NCI-H146 treated with DMSO at 0.1 percent for 48 hours (cell line): ENCODE measurements around the gene ZNF141.
A peak's percentile ranks its signal among the peaks of the same experiment; 100 is the strongest.
"Not testable (repeated sequence)": the region's sequence is repeated elsewhere in the genome, so short reads cannot be mapped to it uniquely, and the experiment has no call there.

Source experiments
- DNase-seq: peaks from one replicate; lab custom pipeline; 2025; ENCODE audit not compliant: unreplicated experiment; lab: John Stamatoyannopoulos, UW

The ZNF141 gene

DNA sequence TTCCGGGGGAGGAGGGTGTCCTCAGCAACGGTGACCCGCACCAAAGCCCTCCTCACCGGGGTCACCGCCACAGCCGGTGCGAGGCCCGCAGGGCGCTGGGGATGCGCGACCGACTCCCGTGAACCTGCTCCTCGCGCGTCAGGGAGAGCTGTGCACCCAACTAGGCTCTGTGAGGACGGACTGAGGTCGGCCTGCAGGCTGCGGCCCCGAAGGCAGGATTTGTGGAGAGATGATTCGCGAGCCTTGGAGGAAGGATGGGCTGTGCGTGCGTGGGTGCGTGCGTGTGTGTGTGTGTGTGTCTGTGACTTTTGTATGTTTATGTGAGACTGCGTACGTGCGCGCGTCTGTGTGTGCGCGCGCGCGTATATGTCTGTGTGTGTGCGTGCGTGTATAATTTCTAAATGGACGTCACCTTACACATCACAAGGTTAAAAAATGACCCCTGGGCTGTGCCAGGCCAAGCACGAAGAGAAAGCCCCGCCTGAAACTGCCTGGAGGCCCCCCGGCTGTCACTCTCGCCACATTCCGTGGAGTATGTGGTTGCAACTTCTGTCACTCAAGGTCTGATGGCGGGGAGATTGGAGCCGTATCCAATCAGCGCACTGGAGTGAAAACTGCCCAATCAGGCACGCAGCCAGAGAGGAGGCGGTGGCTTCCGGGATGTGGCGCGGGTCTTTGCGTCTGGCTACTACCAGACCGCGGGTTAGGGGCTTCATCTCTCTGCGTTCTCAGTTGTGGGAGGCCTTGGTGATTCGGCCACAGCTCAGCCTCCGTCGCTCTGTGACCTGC is at the start of gene ZNF141:
TSS of gene ZNF141 (plus strand) at position 672 of the 789 bp plus-strand sequence. CDS start 170 bp downstream, outside the sequence.
- peak; percentile 96 for DNase-seq

GRCh38 chr4:288891-289290 is 48.7 kb upstream of the ZNF141 start:
- no peak for DNase-seq

DNA sequence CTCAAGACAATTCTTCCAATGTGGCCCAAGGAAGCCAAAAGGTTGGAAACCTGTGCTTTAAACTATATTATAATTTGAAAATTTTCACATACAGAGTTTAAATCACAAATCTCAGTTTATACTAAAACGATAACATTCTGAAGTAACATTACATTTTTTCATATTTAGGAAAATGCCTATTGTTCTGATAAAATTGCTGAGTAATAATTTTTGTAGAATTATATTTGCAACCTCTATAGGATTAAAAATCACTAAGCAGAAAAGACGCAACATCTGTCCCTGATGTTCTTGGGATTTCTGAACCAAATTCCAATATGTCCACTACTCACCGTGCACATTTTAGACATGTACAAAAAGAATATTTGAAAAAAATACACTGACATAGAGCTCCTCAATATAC is 42.9 kb upstream of the ZNF141 start:
- DNase-seq, result no peak

GRCh38 chr4:302381-302780 is 35.2 kb upstream of the ZNF141 start:
- no peak for DNase-seq

- DNase-seq, result not testable (repeated sequence)
These were observed 33.1 kb upstream of the ZNF141 start for GRCh38 chr4:304516-304915.

DNA sequence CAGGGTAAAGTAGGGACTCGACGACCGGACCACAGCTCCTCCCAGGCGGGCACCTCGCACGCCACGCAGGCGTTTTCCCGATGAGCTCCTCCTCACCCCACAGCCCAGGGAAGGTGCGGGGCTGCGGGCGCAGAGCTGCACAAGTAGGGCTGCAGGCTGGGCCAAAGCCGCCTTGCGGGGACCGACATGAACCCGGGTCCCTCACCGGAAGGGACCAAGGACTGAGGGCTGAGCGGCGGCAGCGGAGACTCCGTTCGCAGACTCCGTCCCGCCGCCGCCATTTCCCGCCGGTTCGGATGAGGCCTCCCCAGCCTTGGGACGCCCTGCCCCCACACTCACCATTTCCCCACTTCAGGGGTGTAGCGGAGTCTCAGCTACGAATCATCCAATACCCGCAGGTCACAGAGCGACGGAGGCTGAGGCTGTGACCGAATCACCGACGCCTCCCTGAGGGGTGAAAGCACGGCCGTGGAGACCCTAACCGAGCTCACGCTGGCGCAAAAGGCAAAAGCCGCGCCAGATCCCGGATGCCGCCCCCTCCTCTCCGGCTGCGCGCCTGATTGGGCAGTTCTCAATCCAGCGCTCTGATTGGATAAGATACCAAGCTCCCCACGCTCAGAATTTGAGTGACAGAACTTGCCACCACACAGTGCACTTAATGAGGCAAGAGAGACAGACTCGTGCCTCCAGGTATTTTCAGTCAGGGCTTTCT is 32.5 kb upstream of the ZNF141 start, which contains the start of gene ZNF732:
TSS of gene ZNF732 (minus strand) at position 506 of the 712 bp plus-strand sequence. CDS start at position 342, 164 bp downstream.
- no peak for DNase-seq

DNA sequence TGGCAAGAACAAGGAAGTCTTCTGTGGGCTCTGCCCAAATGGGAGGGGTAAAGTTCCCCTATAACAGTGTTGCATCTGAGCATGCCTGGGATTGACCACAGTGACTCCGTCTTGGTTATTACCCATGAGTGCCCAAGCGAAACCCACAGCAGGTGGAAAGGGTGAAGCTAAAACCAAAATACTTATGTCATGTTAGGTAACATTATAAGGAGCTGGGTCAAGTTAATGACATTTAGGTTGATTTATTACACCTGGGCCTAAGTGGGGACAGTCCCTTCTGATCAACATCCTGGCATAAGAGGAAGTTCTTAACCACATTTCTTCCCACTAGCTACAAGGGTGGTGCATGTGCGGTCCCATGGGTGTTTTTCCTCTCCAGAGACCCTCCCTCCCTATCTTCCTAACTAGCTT is 31.1 kb upstream of the ZNF141 start:
- no peak for DNase-seq

- no peak for DNase-seq
These were observed 27.8 kb upstream of the ZNF141 start for GRCh38 chr4:309807-310206.

- no peak for DNase-seq
These were observed 23.2 kb upstream of the ZNF141 start for GRCh38 chr4:314296-314903.

DNA sequence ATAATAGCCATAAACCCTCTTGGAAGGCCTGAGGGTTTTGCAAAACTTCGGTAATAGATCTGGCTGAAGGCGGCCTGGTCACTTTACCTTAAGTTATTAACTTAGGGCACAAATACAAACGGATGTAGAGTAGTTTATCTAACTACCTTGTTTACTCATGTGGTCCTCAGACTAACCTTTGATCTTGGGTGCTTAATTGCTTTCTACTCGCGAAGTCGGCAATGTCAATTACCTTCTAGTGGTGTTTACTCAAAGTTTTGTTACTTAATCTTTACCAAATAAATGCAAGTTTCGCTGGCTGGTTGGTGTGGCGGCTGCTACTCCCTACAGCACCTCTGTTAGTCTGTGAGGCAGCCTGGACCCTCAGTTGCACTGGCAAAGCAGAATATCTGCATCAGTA is 8.9 kb upstream of the ZNF141 start:
- DNase-seq, result no peak

- no peak for DNase-seq
These were observed 2.1 kb upstream of the ZNF141 start for GRCh38 chr4:335515-335914.

DNA sequence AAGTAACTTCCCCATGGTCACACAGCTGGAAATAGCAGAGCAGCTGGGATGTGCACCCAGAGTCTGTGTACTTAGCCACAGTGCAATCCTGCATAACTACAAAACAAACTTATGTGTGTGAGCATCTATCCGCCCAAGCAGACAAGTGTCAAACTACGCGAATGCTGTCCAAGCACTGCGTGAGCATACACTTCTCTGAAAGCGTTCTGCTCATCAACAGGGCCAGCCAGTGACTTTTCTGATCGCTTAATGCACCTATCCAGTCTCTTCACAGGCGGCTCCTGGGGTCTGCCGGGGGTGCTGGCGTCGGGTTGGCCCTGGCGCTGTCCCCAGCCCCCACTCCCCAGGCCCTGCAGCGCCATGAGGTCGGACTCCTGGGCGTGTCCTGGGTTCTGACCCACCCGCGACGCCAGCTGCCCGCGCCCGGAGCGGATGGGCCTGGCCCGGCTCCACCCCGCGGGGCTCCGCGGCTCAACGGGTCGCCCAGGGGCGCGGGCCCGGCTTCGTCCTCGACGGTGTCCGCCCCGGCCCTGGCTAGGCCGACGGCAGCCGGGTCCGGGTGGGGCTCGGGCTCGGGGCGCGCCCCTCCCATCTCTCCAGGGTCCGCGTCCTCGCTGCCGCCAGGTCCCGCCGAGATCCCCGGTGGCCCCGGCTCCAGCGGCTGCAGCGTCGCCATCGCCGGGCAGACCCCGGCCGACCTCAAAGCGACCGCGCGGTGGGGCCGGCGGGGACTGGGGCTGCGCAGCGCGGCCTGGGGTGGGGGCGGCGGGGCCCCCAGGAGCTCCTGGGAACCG is 1.3 kb upstream of the ZNF141 start:
- DNase-seq, result no peak

DNA sequence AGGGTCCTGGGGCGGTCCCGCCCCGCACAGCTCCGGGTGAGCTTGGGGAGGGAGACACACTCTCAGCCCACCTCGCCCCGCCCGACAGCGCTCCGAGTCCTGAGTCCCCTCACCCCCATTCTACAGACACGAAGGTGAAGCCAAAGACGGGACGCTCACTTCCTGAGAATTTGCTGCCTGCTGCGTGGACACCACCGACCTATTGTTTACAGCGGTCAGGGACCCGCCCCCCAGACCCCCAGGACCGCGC is 796 bp upstream of the ZNF141 start:
- no peak for DNase-seq

- DNase-seq, result peak; percentile 23
These were observed 531 bp downstream of the ZNF141 start for GRCh38 chr4:337932-338758.

- DNase-seq, result no peak
These were observed 1.1 kb downstream of the ZNF141 start for GRCh38 chr4:338759-339097.

DNA sequence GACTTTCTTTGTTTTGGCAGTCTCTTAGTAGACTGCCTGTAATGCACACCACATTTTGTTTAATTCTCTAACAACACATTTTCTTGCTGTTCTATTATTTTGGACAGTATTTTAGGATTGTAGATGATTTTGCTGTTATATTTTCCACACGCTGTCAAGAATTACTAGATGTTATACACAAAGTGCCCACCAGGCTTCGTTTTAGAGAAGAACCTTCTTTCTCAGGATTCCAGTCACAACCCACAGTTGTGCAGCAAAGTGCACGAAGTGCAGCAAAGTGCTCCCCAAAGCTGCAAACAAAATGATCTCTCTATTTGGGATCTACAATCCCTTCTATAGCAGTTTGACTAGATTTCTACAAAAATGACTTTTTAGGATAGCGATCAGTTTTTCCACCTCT is 2.4 kb downstream of the ZNF141 start:
- no peak for DNase-seq

DNA sequence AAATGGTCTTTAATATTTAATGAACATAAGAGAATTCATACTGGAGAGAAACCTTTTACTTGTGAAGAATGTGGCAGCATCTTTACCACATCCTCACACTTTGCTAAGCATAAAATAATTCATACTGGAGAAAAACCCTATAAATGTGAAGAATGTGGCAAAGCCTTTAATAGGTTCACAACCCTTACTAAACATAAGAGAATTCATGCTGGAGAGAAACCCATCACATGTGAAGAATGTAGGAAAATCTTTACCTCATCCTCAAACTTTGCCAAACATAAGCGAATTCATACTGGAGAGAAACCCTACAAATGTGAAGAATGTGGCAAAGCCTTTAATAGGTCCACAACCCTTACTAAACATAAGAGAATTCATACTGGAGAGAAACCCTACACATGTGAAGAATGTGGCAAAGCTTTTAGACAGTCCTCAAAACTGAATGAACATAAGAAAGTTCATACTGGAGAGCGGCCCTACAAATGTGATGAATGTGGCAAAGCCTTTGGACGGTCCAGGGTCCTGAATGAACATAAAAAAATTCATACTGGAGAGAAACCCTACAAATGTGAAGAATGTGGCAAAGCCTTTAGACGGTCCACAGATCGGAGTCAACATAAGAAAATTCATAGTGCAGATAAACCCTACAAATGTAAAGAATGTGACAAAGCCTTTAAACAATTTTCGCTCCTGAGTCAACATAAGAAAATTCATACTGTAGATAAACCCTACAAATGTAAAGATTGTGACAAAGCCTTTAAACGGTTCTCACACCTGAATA is 35.6 kb downstream of the ZNF141 start:
- no peak for DNase-seq

DNA sequence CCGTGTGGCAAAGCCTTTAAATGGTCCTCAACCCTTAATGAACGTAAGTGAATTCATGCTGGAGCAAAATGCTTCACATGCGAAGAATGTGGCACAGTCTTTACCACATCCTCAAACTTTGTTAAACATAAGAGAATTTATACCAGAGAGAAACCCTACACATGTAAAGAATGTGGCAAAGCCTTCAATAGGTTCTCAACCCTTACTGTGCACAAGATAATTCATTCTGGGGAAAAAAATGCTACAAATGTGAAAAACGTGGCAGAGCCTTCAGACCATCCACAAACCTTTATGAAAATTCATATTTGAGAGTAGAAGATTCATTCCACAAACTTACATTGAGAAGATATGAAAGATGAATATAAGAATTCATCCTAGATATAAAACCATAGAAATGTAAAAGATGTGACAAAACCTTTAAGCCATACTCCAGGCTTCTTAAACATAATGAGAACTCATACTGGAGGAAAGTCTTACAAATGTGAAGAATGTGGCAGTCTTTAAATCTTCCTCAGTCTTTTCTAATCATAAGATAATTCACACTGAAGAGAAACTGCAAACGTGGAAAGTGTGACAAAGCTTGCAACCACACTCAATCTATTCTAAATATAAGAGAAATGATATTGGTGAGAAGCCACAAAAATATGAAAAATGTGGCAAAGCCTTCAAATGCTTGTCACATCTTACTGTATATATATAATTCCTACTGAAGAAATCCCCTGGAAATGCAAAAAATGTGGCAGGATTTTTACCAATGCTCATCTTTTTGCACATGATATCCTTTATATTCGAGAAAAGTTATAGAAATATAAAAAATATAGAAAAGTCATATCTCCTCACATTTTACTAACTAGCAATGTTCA is 36.9 kb downstream of the ZNF141 start:
- DNase-seq, result no peak
